OCI-LY7 (cell line): Measurements from ENCODE around the gene MVD. TPM values are rescaled to one million over a fixed set of nuclear protein-coding genes. Genes with fewer than 3 reads are reported as not detected.

Experiments used
- BruUV-seq: library from RNA; stranded (reverse); fragments of 400-500 nt; replicated peaks from 2 replicates; lab custom pipeline; 2021; lab: Mats Ljungman, UMichigan
- CTCF ChIA-PET: fragments of 300-600 bp; sonication (Branson Sonifier 250); formaldehyde crosslinking; loops from one replicate; lab custom pipeline; 2022; ENCODE audit warnings: antibody characterized with exemption; ENCODE audit not compliant: unreplicated experiment; lab: Charles Lee
- POLR2A ChIA-PET: fragments of 300-600 bp; sonication (Branson Sonifier 250); formaldehyde crosslinking; loops from one replicate; lab custom pipeline; 2022; ENCODE audit warnings: antibody characterized with exemption; lab: Charles Lee
- DNase-seq: peaks from one replicate; pipeline ENCODE4 v3.0.0-alpha.2; 2015; ENCODE audit warnings: low spot score
- H2AFZ ChIP-seq: fragments of 200-600 bp; sonication (generic), shearing (Covaris generic); 2 replicates; pipeline ENCODE4 v1.6.1; 2014; ENCODE audit warnings: mild to moderate bottlenecking, antibody characterized with exemption, low read length, moderate library complexity
- H3K27ac ChIP-seq: fragments of 200-600 bp; sonication (generic); 2 replicates; pipeline ENCODE4 v1.5.1; 2014; ENCODE audit warnings: mixed run types, low read depth, mild to moderate bottlenecking, moderate library complexity, low read length, inconsistent platforms; ENCODE audit not compliant: poor library complexity, severe bottlenecking
- H3K36me3 ChIP-seq: fragments of 200-600 bp; sonication (generic); 2 replicates; pipeline ENCODE4 v1.6.1; 2014; ENCODE audit warnings: mild to moderate bottlenecking, antibody characterized with exemption, low read length, moderate library complexity, mixed read lengths; ENCODE audit not compliant: insufficient read depth
- H3K4me1 ChIP-seq: fragments of 200-600 bp; sonication (generic); 2 replicates; pipeline ENCODE4 v1.5.1; 2014; ENCODE audit warnings: mild to moderate bottlenecking, low read length; ENCODE audit not compliant: insufficient read depth, poor library complexity, severe bottlenecking
- H3K4me2 ChIP-seq: fragments of 200-600 bp; sonication (generic); 2 replicates; pipeline ENCODE4 v1.6.1; 2014; ENCODE audit warnings: mild to moderate bottlenecking, low read length
- H3K4me3 ChIP-seq: fragments of 200-600 bp; sonication (generic); 2 replicates; pipeline ENCODE4 v1.5.1; 2014; ENCODE audit warnings: mild to moderate bottlenecking, low read depth, low read length; ENCODE audit not compliant: poor library complexity, severe bottlenecking
- H3K79me2 ChIP-seq: fragments of 200-600 bp; sonication (generic); 2 replicates; pipeline ENCODE4 v1.6.1; 2016; ENCODE audit warnings: low read depth, mild to moderate bottlenecking, low read length, moderate library complexity, mixed read lengths; ENCODE audit not compliant: insufficient read depth
- H3K9me2 ChIP-seq: fragments of 200-600 bp; sonication (generic); 2 replicates; pipeline ENCODE4 v1.6.1; 2016; ENCODE audit warnings: mild to moderate bottlenecking, low read length, mixed read lengths; ENCODE audit not compliant: insufficient read depth
- H3K9me3 ChIP-seq: fragments of 200-600 bp; sonication (generic); 2 replicates; pipeline ENCODE4 v1.6.1; 2014; ENCODE audit warnings: mild to moderate bottlenecking, mixed run types, low read length, mixed read lengths
- H4K20me1 ChIP-seq: fragments of 200-600 bp; sonication (generic); 2 replicates; pipeline ENCODE4 v1.6.1; 2014; ENCODE audit warnings: mild to moderate bottlenecking, antibody characterized with exemption, low read length, moderate library complexity, mixed read lengths; ENCODE audit not compliant: insufficient read depth
- CTCF ChIP-seq: fragments of 200-600 bp; sonication (generic); conservative IDR thresholded peaks from 2 replicates; pipeline ENCODE4 v1.5.1; 2014; ENCODE audit warnings: mild to moderate bottlenecking, antibody characterized with exemption, low read length, moderate library complexity, mixed read lengths
- EZH2phosphoT487 ChIP-seq: fragments of 200-600 bp; sonication (generic); IDR thresholded peaks from 2 replicates; pipeline ENCODE4 v1.6.1; 2018; ENCODE audit warnings: low read depth, borderline replicate concordance, mild to moderate bottlenecking, mixed run types, antibody characterized with exemption, low read length, moderate library complexity, mixed read lengths
- intact Hi-C: fragments of 100-400 bp; cut with micrococcal nuclease; formaldehyde crosslinking; loops from one replicate; pipeline ENCODE4 v1.10.0; 2022; ENCODE audit not compliant: unreplicated experiment
- total RNA-seq, 2 experiments: library from RNA; depleted of rRNA in 1 of 2; stranded (reverse); fragments of >200 nt in 1 of 2; shearing (Covaris generic) in 1 of 2; gene quantifications; 2 replicates each; pipeline ENCODE4 v1.2.3, GENCODE V29; 2014 to 2022

The MVD gene
- total RNA-seq, 2 experiments from 2014 or later, result 65.6 to 158 TPM

GRCh38 chr16:88698646-88699045, 35.8 kb upstream of the MVD start:
- ChIA-PET CTCF (no interaction called here), POLR2A (no interaction called here)
- intact Hi-C loops, result loop anchor here (1.0 kb wide), 1 partner anchor 12 kb away; the partner anchor contains the start of gene SNAI3
- Histone ChIP-seq H3K36me3 (peaks cover 24% of the 10 kb centered on the region; the same call in 1 of the 2 replicates), H4K20me1 (no peaks in the 10 kb centered on the region), H3K4me3 (no peak overlapping the region), H2AFZ (no peak overlapping the region), H3K27ac (no peak overlapping the region), H3K79me2 (peaks cover 7% of the 10 kb centered on the region; the same call in 1 of the 2 replicates), H3K4me1 (peaks cover 53% of the 10 kb centered on the region), H3K9me2 (no peaks in the 10 kb centered on the region), H3K9me3 (no peaks in the 10 kb centered on the region), H3K4me2 (no peak overlapping the region)
- TF ChIP-seq CTCF, result no peak
- TF ChIP-seq EZH2phosphoT487, result no peak
- peak; percentile 20 for DNase-seq
- BruUV-seq, result no TSS peak

GRCh38 chr16:88697831-88698615, 35.1 kb upstream of the MVD start:
- H3K4me3 ChIP-seq, result no peak overlapping the region
- H4K20me1 ChIP-seq, result no peaks in the 10 kb centered on the region
- intact Hi-C loops, result loop anchor here (1.0 kb wide), 1 partner anchor 12 kb away; the partner anchor contains the start of gene SNAI3
- ChIA-PET CTCF (no interaction called here), POLR2A (no interaction called here)
- peaks cover 24% of the 10 kb centered on the region; the same call in 1 of the 2 replicates for H3K36me3 ChIP-seq
- H3K4me1 ChIP-seq, result peaks cover 53% of the 10 kb centered on the region
- no peak overlapping the region for H2AFZ ChIP-seq
- H3K79me2 ChIP-seq, result peaks cover 7% of the 10 kb centered on the region; the same call in 1 of the 2 replicates
- DNase-seq, result peak; percentile 20
- H3K9me3 ChIP-seq, result no peaks in the 10 kb centered on the region
- H3K4me2 ChIP-seq, result no peak overlapping the region
- no peak overlapping the region for H3K27ac ChIP-seq
- TF ChIP-seq EZH2phosphoT487, result no peak
- TF ChIP-seq CTCF, result peak; percentile 56; the same call in 1 of the 2 replicates
- BruUV-seq, result no TSS peak
- H3K9me2 ChIP-seq, result no peaks in the 10 kb centered on the region
